Lower lobe of right lung (tissue), 2 donors: ENCODE measurements around the gene SLC25A21. TPM values are rescaled to one million over a fixed set of nuclear protein-coding genes. Genes with fewer than 3 reads are reported as not detected.

Experiments used
- ATAC-seq, 2 donors: fragments of 200-7000 bp; cut with Tn5 transposase; one replicate each; pipeline ENCODE4 v1.9.1; 2020 to 2022; ENCODE audit warnings: mild to moderate bottlenecking in 2 of 2, moderate library complexity in 2 of 2
- DNase-seq: peaks from one replicate; pipeline ENCODE4 v3.0.0-alpha.2; 2020
- H3K27ac ChIP-seq: fragments of 200-600 bp; one replicate; pipeline ENCODE4 v1.8.0; 2022
- H3K27me3 ChIP-seq: fragments of 200-600 bp; one replicate; pipeline ENCODE4 v1.8.0; 2022; ENCODE audit warnings: low read depth
- H3K36me3 ChIP-seq: fragments of 200-600 bp; one replicate; pipeline ENCODE4 v1.8.0; 2022; ENCODE audit warnings: mild to moderate bottlenecking
- H3K4me1 ChIP-seq: fragments of 200-600 bp; one replicate; pipeline ENCODE4 v1.8.0; 2022
- H3K4me3 ChIP-seq: fragments of 200-600 bp; one replicate; pipeline ENCODE4 v1.8.0; 2022; ENCODE audit warnings: mild to moderate bottlenecking
- H3K9me3 ChIP-seq: fragments of 200-600 bp; one replicate; pipeline ENCODE4 v1.8.0; 2022
- CTCF ChIP-seq: fragments of 200-600 bp; IDR thresholded peaks from one replicate; pipeline ENCODE4 v1.8.0; 2022; ENCODE audit warnings: antibody characterized with exemption, mild to moderate bottlenecking
- intact Hi-C: fragments of 100-400 bp; cut with DNase I; formaldehyde crosslinking; loops from one replicate; pipeline ENCODE4 v1.11.0; 2022
- total RNA-seq: library from RNA; stranded (reverse); fragmentation: NEBNext Ultra II Directional; extraction: Animal tissue kit (Norgen Biotek cat#: 25700); gene quantifications from one replicate; pipeline ENCODE4 v1.2.1, GENCODE V29; 2021
- donor health status: DM: no; HTN: yes; CAD: no; lungs with severe emphysema.

Gene SLC25A21
- total RNA-seq, 1 donor from 2014 or later: 0.38 TPM

- no peaks in the 10 kb centered on the region for H3K27me3 ChIP-seq
- no peaks in the 10 kb centered on the region for H3K4me1 ChIP-seq
- H3K9me3 ChIP-seq: no peaks in the 10 kb centered on the region
- H3K36me3 ChIP-seq: no peaks in the 10 kb centered on the region
- intact Hi-C loops: no loop called here
- ATAC-seq: no peak
- H3K27ac ChIP-seq: no peak overlapping the region
- H3K4me3 ChIP-seq: no peak overlapping the region
- no peak for TF ChIP-seq CTCF
- DNase-seq: no peak
These were observed 29.5 kb downstream of the SLC25A21 start for GRCh38 chr14:37142835-37143401.

- H3K4me3 ChIP-seq: no peak overlapping the region
- H3K27ac ChIP-seq: no peak overlapping the region
- ATAC-seq (no peak), DNase-seq (no peak)
- H3K36me3 ChIP-seq: no peaks in the 10 kb centered on the region
- no peaks in the 10 kb centered on the region for H3K4me1 ChIP-seq
- TF ChIP-seq CTCF: no peak
- H3K9me3 ChIP-seq: no peaks in the 10 kb centered on the region
- no peaks in the 10 kb centered on the region for H3K27me3 ChIP-seq
- intact Hi-C loops: no loop called here
These were observed 32.2 kb downstream of the SLC25A21 start for GRCh38 chr14:37140176-37140575.

- ATAC-seq (no peak), DNase-seq (no peak)
- Histone ChIP-seq H3K4me1 (no peaks in the 10 kb centered on the region), H3K27me3 (no peaks in the 10 kb centered on the region), H3K27ac (no peak overlapping the region), H3K36me3 (no peaks in the 10 kb centered on the region), H3K4me3 (no peak overlapping the region), H3K9me3 (no peaks in the 10 kb centered on the region)
- intact Hi-C loops: no loop called here
- no peak for TF ChIP-seq CTCF
These were observed 32.7 kb downstream of the SLC25A21 start for GRCh38 chr14:37139710-37140109.

- Histone ChIP-seq H3K27ac (no peak overlapping the region), H3K9me3 (no peaks in the 10 kb centered on the region), H3K36me3 (no peaks in the 10 kb centered on the region), H3K27me3 (no peaks in the 10 kb centered on the region), H3K4me1 (no peaks in the 10 kb centered on the region), H3K4me3 (no peak overlapping the region)
- intact Hi-C loops: no loop called here
- DNase-seq: no peak
- TF ChIP-seq CTCF: no peak
- ATAC-seq: no peak
These were observed 33.5 kb downstream of the SLC25A21 start for GRCh38 chr14:37138898-37139297.

GRCh38 chr14:37133284-37133913, 39.0 kb downstream of the SLC25A21 start:
- Histone ChIP-seq H3K27ac (no peak overlapping the region), H3K4me1 (no peaks in the 10 kb centered on the region), H3K4me3 (no peak overlapping the region), H3K27me3 (no peaks in the 10 kb centered on the region), H3K36me3 (no peaks in the 10 kb centered on the region), H3K9me3 (no peaks in the 10 kb centered on the region)
- ATAC-seq: no peak
- DNase-seq: no peak
- intact Hi-C loops: no loop called here
- no peak for TF ChIP-seq CTCF
